Osteoblast (primary cell): ENCODE data around the gene DEGS2. TPM values are rescaled to one million over a fixed set of nuclear protein-coding genes. Genes with fewer than 3 reads are reported as not detected.

Source experiments
- DNase-seq: peaks from one replicate; pipeline ENCODE4 v3.0.0; 2011; ENCODE audit warnings: low spot score, mixed read lengths; ENCODE audit not compliant: insufficient read length; ENCODE audit errors: missing footprints
- H2AFZ ChIP-seq: 2 replicates; pipeline ENCODE4 v1.6.0; 2011; ENCODE audit warnings: mild to moderate bottlenecking, low read length
- H3K27ac ChIP-seq: 2 replicates; pipeline ENCODE4 v1.5.1; 2011; ENCODE audit warnings: mild to moderate bottlenecking, low read depth, low read length, moderate library complexity
- H3K27me3 ChIP-seq: 2 replicates; pipeline ENCODE4 v1.6.0; 2012; ENCODE audit warnings: mild to moderate bottlenecking, control low read depth, inconsistent platforms, low read length, moderate library complexity; ENCODE audit not compliant: insufficient read depth
- H3K36me3 ChIP-seq: 2 replicates; pipeline ENCODE4 v1.5.1; 2011; ENCODE audit warnings: mild to moderate bottlenecking, low read length, control low read depth, moderate library complexity; ENCODE audit not compliant: insufficient read depth
- H3K4me1 ChIP-seq: 2 replicates; pipeline ENCODE4 v1.5.1; 2011; ENCODE audit warnings: mild to moderate bottlenecking, low read length, control low read depth, moderate library complexity; ENCODE audit not compliant: insufficient read depth
- H3K4me2 ChIP-seq: 2 replicates; pipeline ENCODE4 v1.6.0; 2011; ENCODE audit warnings: mild to moderate bottlenecking, low read length; ENCODE audit not compliant: insufficient read depth
- H3K4me3 ChIP-seq: fragments of 200-600 bp; sonication (generic); 3 replicates; pipeline ENCODE4 v1.5.1; 2012; ENCODE audit warnings: mild to moderate bottlenecking, low read length, inconsistent platforms; ENCODE audit not compliant: insufficient read depth
- H3K79me2 ChIP-seq: 2 replicates; pipeline ENCODE4 v1.6.0; 2012; ENCODE audit warnings: mild to moderate bottlenecking, low read length, control low read depth, inconsistent platforms; ENCODE audit not compliant: insufficient read depth
- H3K9me3 ChIP-seq: 2 replicates; pipeline ENCODE4 v1.5.1; 2011; ENCODE audit warnings: low read depth, low read length, control low read depth
- H4K20me1 ChIP-seq: 2 replicates; pipeline ENCODE4 v1.6.0; 2012; ENCODE audit warnings: mild to moderate bottlenecking, low read length, control low read depth; ENCODE audit not compliant: insufficient read depth
- total RNA-seq: library from RNA; depleted of rRNA; stranded (reverse); fragments of >200 nt; gene quantifications from 2 replicates; pipeline ENCODE4 v1.2.3, GENCODE V29; 2012
- TF ChIP-seq, protein P1 (sequence below): IDR thresholded peaks from 2 replicates; pipeline ENCODE4 v1.5.1; 2011; ENCODE audit warnings: mild to moderate bottlenecking, low read depth, low read length, moderate library complexity; ENCODE audit errors: extremely low read depth

DEGS2 gene
- total RNA-seq, 1 donor: 0.36 TPM

- peak; percentile 76 for DNase-seq
- H3K27me3 ChIP-seq: peaks cover 2% of the 10 kb centered on the region
- TF ChIP-seq, protein P1, sequence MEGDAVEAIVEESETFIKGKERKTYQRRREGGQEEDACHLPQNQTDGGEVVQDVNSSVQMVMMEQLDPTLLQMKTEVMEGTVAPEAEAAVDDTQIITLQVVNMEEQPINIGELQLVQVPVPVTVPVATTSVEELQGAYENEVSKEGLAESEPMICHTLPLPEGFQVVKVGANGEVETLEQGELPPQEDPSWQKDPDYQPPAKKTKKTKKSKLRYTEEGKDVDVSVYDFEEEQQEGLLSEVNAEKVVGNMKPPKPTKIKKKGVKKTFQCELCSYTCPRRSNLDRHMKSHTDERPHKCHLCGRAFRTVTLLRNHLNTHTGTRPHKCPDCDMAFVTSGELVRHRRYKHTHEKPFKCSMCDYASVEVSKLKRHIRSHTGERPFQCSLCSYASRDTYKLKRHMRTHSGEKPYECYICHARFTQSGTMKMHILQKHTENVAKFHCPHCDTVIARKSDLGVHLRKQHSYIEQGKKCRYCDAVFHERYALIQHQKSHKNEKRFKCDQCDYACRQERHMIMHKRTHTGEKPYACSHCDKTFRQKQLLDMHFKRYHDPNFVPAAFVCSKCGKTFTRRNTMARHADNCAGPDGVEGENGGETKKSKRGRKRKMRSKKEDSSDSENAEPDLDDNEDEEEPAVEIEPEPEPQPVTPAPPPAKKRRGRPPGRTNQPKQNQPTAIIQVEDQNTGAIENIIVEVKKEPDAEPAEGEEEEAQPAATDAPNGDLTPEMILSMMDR: no peak
- no peak overlapping the region for H2AFZ ChIP-seq
- peaks cover 3% of the 10 kb centered on the region for H3K36me3 ChIP-seq
- H3K4me1 ChIP-seq: no peaks in the 10 kb centered on the region
- no peaks in the 10 kb centered on the region for H3K9me3 ChIP-seq
- H3K4me3 ChIP-seq: no peak overlapping the region
- H3K4me2 ChIP-seq: no peak overlapping the region
- H3K79me2 ChIP-seq: no peaks in the 10 kb centered on the region
- H3K27ac ChIP-seq: no peak overlapping the region
- no peaks in the 10 kb centered on the region for H4K20me1 ChIP-seq
Observed at GRCh38 chr14:100144645-100144995, 14.8 kb downstream of the DEGS2 start.

GRCh38 chr14:100143934-100144333 is 15.5 kb downstream of the DEGS2 start:
- Histone ChIP-seq H3K27ac (no peak overlapping the region), H3K4me2 (no peak overlapping the region), H3K9me3 (no peaks in the 10 kb centered on the region), H3K79me2 (no peaks in the 10 kb centered on the region), H3K4me1 (no peaks in the 10 kb centered on the region), H3K36me3 (peaks cover 3% of the 10 kb centered on the region), H3K4me3 (no peak overlapping the region), H4K20me1 (no peaks in the 10 kb centered on the region), H3K27me3 (peaks cover 2% of the 10 kb centered on the region), H2AFZ (no peak overlapping the region)
- DNase-seq: no peak
- TF ChIP-seq, protein P1: no peak

DNA sequence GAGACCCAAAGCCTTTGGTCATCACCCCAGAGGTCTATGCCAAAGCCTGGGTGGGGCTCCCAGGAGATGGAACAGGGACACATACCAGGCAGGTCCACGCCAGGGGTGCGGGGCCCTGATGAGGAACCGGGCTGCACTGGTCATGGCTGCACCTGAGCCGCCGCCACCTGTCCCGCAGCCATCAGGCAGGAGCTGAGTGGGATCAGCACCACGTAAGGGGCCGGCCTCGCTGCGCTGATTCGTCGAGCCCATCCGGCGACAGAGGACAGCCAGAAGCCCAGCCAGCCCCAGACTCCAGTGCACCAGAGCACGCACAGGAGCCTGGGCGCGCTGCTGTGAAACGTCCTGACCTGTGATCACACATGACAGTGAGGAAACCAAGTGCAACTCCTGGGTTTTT is 15.9 kb downstream of the DEGS2 start:
- Histone ChIP-seq H3K4me3 (no peak overlapping the region), H3K4me2 (no peak overlapping the region), H3K27ac (no peak overlapping the region), H2AFZ (no peak overlapping the region), H3K27me3 (peaks cover 2% of the 10 kb centered on the region), H3K36me3 (peaks cover 3% of the 10 kb centered on the region), H3K9me3 (no peaks in the 10 kb centered on the region), H4K20me1 (no peaks in the 10 kb centered on the region), H3K4me1 (no peaks in the 10 kb centered on the region), H3K79me2 (no peaks in the 10 kb centered on the region)
- TF ChIP-seq, protein P1: no peak
- no peak for DNase-seq

DNA sequence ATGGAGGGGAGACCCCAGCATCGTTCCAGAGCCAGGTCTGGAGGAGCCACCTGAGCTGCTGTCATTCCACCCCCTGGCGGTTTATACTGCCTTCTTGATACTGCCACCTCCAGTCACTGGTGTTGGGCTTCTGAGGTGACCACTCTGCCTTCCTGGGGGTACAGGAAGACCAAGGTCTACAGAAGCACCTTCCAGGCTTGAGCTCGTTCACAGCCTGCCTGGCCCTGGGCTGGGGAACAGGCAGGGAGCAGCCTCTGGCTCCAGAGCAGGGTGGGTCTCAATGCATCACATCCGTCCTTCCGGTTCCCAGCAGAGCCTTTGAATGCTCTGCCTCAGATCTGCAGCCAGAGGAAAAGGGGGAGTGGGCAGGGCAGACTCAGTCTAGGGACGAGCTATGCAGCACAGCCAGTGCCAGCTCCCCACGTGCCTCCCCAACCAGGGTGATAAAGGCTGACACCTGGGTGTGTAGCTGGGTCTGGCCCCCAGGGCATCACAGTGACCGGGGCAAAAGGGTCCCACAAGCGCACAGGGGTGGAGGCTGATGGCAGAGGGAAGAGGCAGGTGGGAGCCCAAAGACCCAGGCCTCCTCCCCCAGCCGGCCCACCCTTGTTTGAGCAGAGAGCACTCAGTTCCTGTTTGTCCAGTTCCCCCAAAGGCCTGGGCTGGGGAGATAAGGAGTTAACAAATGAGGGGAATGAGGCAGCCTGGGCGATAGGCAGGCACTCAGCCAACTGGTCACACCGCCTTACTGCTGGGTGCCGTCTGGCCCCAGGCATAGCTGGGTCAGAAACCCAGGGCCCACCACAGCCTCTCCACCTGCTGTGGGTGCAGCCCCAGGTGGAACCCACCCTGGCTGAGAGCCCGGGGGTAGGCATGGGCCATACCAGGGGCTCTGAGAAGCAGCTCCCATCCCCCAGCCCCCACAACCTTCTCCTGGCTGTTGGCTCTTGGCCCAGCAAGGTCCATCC is 17.1 kb downstream of the DEGS2 start:
- no peaks in the 10 kb centered on the region for H3K79me2 ChIP-seq
- H3K36me3 ChIP-seq: peaks cover 3% of the 10 kb centered on the region
- H3K4me3 ChIP-seq: no peak overlapping the region
- H3K4me1 ChIP-seq: no peaks in the 10 kb centered on the region
- no peaks in the 10 kb centered on the region for H3K27me3 ChIP-seq
- no peaks in the 10 kb centered on the region for H3K9me3 ChIP-seq
- TF ChIP-seq, protein P1: no peak
- H2AFZ ChIP-seq: no peak overlapping the region
- no peaks in the 10 kb centered on the region for H4K20me1 ChIP-seq
- peak; percentile 86 for DNase-seq
- no peak overlapping the region for H3K4me2 ChIP-seq
- no peak overlapping the region for H3K27ac ChIP-seq
